ENCODE results near the gene RXRB.

GRCh38 chr6:33201147-33201545 lies 681 bp upstream of the RXRB start:
- TF ChIP-seq, protein P1, sequence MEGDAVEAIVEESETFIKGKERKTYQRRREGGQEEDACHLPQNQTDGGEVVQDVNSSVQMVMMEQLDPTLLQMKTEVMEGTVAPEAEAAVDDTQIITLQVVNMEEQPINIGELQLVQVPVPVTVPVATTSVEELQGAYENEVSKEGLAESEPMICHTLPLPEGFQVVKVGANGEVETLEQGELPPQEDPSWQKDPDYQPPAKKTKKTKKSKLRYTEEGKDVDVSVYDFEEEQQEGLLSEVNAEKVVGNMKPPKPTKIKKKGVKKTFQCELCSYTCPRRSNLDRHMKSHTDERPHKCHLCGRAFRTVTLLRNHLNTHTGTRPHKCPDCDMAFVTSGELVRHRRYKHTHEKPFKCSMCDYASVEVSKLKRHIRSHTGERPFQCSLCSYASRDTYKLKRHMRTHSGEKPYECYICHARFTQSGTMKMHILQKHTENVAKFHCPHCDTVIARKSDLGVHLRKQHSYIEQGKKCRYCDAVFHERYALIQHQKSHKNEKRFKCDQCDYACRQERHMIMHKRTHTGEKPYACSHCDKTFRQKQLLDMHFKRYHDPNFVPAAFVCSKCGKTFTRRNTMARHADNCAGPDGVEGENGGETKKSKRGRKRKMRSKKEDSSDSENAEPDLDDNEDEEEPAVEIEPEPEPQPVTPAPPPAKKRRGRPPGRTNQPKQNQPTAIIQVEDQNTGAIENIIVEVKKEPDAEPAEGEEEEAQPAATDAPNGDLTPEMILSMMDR (IDR thresholded peaks at IDR 0.05; ENCODE audit: low read length): peak; percentile 9; the same call in 1 of the 2 replicates
- no peak for TF ChIP-seq EZH2 (optimal IDR thresholded peaks at IDR 0.05; ENCODE audit: low read depth, low read length)
